Peyer's patch (tissue), 4 donors: Measurements from ENCODE around the gene ALDH9A1. TPM values are rescaled to one million over a fixed set of nuclear protein-coding genes. Genes with fewer than 3 reads are reported as not detected.
"Not testable (repeated sequence)": the region's sequence is repeated elsewhere in the genome, so short reads cannot be mapped to it uniquely, and the experiment has no call there.

Experiments
- DNase-seq, 3 donors: peaks; one replicate each; pipeline ENCODE4 v3.0.0-alpha.2; 2017 to 2019
- H3K27ac ChIP-seq, 4 donors: fragments of 200-600 bp; sonication (generic); one replicate each; pipeline ENCODE4 v1.5.1; 2016 to 2019
- H3K27me3 ChIP-seq, 2 donors: fragments of 200-600 bp; sonication (generic); one replicate each; pipeline ENCODE4 v1.5.1; 2019
- H3K36me3 ChIP-seq, 3 donors: fragments of 200-600 bp; sonication (generic); one replicate each; pipeline ENCODE4 v1.5.1; 2016 to 2019
- H3K4me1 ChIP-seq, 4 donors: fragments of 200-600 bp; sonication (generic); one replicate each; pipeline ENCODE4 v1.5.1; 2016 to 2019
- H3K4me3 ChIP-seq, 4 donors: fragments of 200-600 bp; sonication (generic); 1 replicate in 3 of 4; 2 replicates in 1 of 4; pipeline ENCODE4 v1.5.1; 2016 to 2019; ENCODE audit warnings: mild to moderate bottlenecking in 1 of 4
- H3K9me3 ChIP-seq, 4 donors: fragments of 200-600 bp; sonication (generic); one replicate each; pipeline ENCODE4 v1.5.1; 2016 to 2019; ENCODE audit warnings: mild to moderate bottlenecking in 1 of 4
- CTCF ChIP-seq, 6 experiments: fragments of 450-650 bp in 4 of 6; fragments of 200-600 bp in 2 of 6; sonication (generic) in 1 of 6; IDR thresholded peaks; one replicate each; pipeline ENCODE4 v1.5.1; 2017 to 2019; ENCODE audit warnings: antibody characterized with exemption in 6 of 6, mild to moderate bottlenecking in 3 of 6, moderate library complexity in 1 of 6
- POLR2A ChIP-seq, 2 donors: fragments of 450-650 bp; IDR thresholded peaks; one replicate each; pipeline ENCODE4 v1.5.1; 2017; ENCODE audit warnings: antibody characterized with exemption in 2 of 2, mild to moderate bottlenecking in 2 of 2, moderate library complexity in 2 of 2
- total RNA-seq, 4 donors: library from RNA; depleted of rRNA; stranded (reverse); fragments of >200 nt; gene quantifications; one replicate each; pipeline ENCODE4 v1.1.0, GENCODE V29; 2016

ALDH9A1 gene
- total RNA-seq, 4 donors from 2014 or later = 54.5 to 104 (median 74.0) TPM

- Histone ChIP-seq H3K27me3 (no peaks in the 10 kb centered on the region), H3K36me3 (peaks cover 0 to 69% (median 0%) of the 10 kb centered on the region in 3 donors), H3K27ac (no peak overlapping the region), H3K9me3 (no peaks in the 10 kb centered on the region), H3K4me3 (no peak overlapping the region), H3K4me1 (peaks cover 0 to 4% (median 0%) of the 10 kb centered on the region in 4 donors)
- DNase-seq = no peak
- no peak for TF ChIP-seq CTCF (IDR thresholded peaks at IDR 0.05)
- TF ChIP-seq POLR2A (IDR thresholded peaks at IDR 0.05) = no peak
Measured at GRCh38 chr1:165737196-165737595, 38.8 kb upstream of the ALDH9A1 start.

- H3K4me1 ChIP-seq = peaks cover 0 to 4% (median 0%) of the 10 kb centered on the region in 4 donors
- TF ChIP-seq CTCF (IDR thresholded peaks at IDR 0.05) = no peak
- TF ChIP-seq POLR2A (IDR thresholded peaks at IDR 0.05) = no peak
- no peak for DNase-seq
- H3K9me3 ChIP-seq = no peaks in the 10 kb centered on the region
- H3K27ac ChIP-seq = no peak overlapping the region
- H3K36me3 ChIP-seq = peaks cover 0 to 51% (median 0%) of the 10 kb centered on the region in 3 donors
- H3K27me3 ChIP-seq = no peaks in the 10 kb centered on the region
- no peak overlapping the region for H3K4me3 ChIP-seq
Measured at GRCh38 chr1:165734906-165735305, 36.5 kb upstream of the ALDH9A1 start.

GRCh38 chr1:165726841-165727240, 28.5 kb upstream of the ALDH9A1 start:
- Histone ChIP-seq H3K27me3 (no peaks in the 10 kb centered on the region), H3K4me1 (no peaks in the 10 kb centered on the region), H3K27ac (no peak overlapping the region), H3K9me3 (no peaks in the 10 kb centered on the region), H3K4me3 (no peak overlapping the region), H3K36me3 (peaks cover 0 to 38% (median 0%) of the 10 kb centered on the region in 3 donors)
- DNase-seq = no peak
- TF ChIP-seq POLR2A (IDR thresholded peaks at IDR 0.05) (no peak), CTCF (IDR thresholded peaks at IDR 0.05) (no peak)

- Histone ChIP-seq H3K27ac (no peak overlapping the region), H3K4me1 (no peaks in the 10 kb centered on the region), H3K27me3 (no peaks in the 10 kb centered on the region), H3K36me3 (peaks cover 0 to 38% (median 0%) of the 10 kb centered on the region in 3 donors), H3K4me3 (no peak overlapping the region), H3K9me3 (no peaks in the 10 kb centered on the region)
- DNase-seq = no peak
- no peak for TF ChIP-seq CTCF (IDR thresholded peaks at IDR 0.05)
- no peak for TF ChIP-seq POLR2A (IDR thresholded peaks at IDR 0.05)
Measured at GRCh38 chr1:165726169-165726568, 27.8 kb upstream of the ALDH9A1 start.

GRCh38 chr1:165717918-165718515, 19.7 kb upstream of the ALDH9A1 start:
- no peak overlapping the region for H3K4me3 ChIP-seq
- peak in 5 of 6 experiments; percentile 44 to 91 (median 87) for TF ChIP-seq CTCF (IDR thresholded peaks at IDR 0.05)
- no peak for TF ChIP-seq POLR2A (IDR thresholded peaks at IDR 0.05)
- no peaks in the 10 kb centered on the region for H3K36me3 ChIP-seq
- no peaks in the 10 kb centered on the region for H3K27me3 ChIP-seq
- peak in 2 of 3 donors; percentile 40 to 77 for DNase-seq
- no peaks in the 10 kb centered on the region for H3K4me1 ChIP-seq
- H3K27ac ChIP-seq = no peak overlapping the region
- H3K9me3 ChIP-seq = no peaks in the 10 kb centered on the region

GRCh38 chr1:165716265-165717051, 18.1 kb upstream of the ALDH9A1 start:
- not testable (repeated sequence) for H3K9me3 ChIP-seq, H3K4me1 ChIP-seq, DNase-seq, H3K36me3 ChIP-seq, H3K27me3 ChIP-seq, H3K27ac ChIP-seq, H3K4me3 ChIP-seq
